ENCODE data around the gene GNB1L.

Gene GNB1L

GRCh38 chr22:19772422-19772672, 82.3 kb downstream of the GNB1L start:
- no peak for DNase-seq (ENCODE audit: insufficient read length, low spot score)
- TF ChIP-seq CTCF (IDR thresholded peaks at IDR 0.05; ENCODE audit: insufficient read depth, missing control alignments), result no peak
- no peak for FAIRE-seq

GRCh38 chr22:19770349-19771220, 84.1 kb downstream of the GNB1L start:
- FAIRE-seq (no peak), DNase-seq (ENCODE audit: insufficient read length, low spot score) (no peak)
- TF ChIP-seq CTCF (IDR thresholded peaks at IDR 0.05; ENCODE audit: insufficient read depth, missing control alignments), result no peak

- DNase-seq (ENCODE audit: insufficient read length, low spot score) (no peak), FAIRE-seq (no peak)
- no peak for TF ChIP-seq CTCF (IDR thresholded peaks at IDR 0.05; ENCODE audit: insufficient read depth, missing control alignments)
Observed at GRCh38 chr22:19769393-19769715, 85.3 kb downstream of the GNB1L start.

- FAIRE-seq, result no peak
- no peak for DNase-seq (ENCODE audit: insufficient read length, low spot score)
- TF ChIP-seq CTCF (IDR thresholded peaks at IDR 0.05; ENCODE audit: insufficient read depth, missing control alignments), result no peak
Observed at GRCh38 chr22:19767427-19768341, 87.0 kb downstream of the GNB1L start.

- DNase-seq (ENCODE audit: insufficient read length, low spot score) (no peak), FAIRE-seq (no peak)
- no peak for TF ChIP-seq CTCF (IDR thresholded peaks at IDR 0.05; ENCODE audit: insufficient read depth, missing control alignments)
Observed at GRCh38 chr22:19766511-19767426, 87.9 kb downstream of the GNB1L start.

GRCh38 chr22:19766240-19766510, 88.5 kb downstream of the GNB1L start:
- no peak for TF ChIP-seq CTCF (IDR thresholded peaks at IDR 0.05; ENCODE audit: insufficient read depth, missing control alignments)
- DNase-seq (ENCODE audit: insufficient read length, low spot score) (no peak), FAIRE-seq (no peak)

Measured in D721Med (cell line).